NCI-H2029 (cell line): Measurements from ENCODE around the gene PRKG1.

Experiments
- DNase-seq: peaks from one replicate; lab custom pipeline; 2025; lab: John Stamatoyannopoulos, UW

PRKG1 gene

DNA sequence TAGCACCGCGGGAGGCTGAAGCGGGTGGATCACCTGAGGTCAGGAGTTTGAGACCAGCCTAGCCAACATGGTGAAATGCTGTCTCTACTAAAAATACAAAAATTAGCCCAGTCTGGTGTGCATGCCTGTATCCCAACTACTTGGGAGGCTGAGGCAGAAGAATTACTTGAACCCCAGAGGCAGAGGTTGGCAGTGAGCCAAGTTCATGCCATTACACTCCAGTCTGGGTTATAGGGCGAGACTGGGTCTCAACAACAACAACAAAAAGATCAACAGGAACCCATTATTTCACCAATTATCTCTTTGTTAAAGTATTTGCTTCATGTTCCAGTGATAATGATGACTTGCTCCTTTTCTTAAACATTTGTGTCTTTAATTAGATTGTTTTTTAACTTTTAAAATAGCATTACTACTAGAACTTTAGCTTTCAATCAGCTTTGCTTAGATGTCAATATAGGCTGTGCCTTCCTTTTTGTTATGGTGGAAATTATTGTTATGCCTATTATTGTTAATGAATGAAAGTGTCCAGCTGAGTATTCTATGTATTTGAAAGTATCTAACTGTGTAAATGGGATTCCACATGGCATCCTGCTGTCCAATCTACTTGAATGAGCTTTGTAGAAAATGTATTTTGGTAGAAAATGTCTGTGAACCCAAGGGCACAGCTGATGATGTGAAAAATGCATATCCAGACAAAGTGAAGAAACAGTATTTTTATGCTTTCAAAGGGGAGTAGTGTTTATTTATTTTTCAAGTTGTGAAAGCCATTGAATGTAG, 686.8 kb downstream of the PRKG1 start:
- no peak for DNase-seq

DNA sequence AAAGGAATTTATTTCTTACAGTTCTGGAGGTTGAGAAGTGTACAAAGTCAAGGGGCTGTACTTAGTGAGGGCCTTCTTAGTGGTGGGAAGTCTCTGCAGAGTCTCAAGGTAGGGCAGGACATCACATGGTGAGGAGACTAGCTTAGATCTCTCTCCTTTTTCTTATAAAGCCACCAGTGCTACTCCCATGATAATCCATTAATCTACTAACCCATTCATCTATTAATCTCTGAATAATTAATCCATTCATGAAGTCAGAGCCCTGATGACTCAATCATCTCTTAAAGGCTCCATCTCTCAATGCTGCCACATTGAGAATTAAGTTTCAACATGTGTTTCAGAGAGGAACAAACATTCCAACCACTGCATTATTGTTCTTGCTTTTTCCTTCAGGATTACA, 689.5 kb downstream of the PRKG1 start:
- DNase-seq = no peak

DNA sequence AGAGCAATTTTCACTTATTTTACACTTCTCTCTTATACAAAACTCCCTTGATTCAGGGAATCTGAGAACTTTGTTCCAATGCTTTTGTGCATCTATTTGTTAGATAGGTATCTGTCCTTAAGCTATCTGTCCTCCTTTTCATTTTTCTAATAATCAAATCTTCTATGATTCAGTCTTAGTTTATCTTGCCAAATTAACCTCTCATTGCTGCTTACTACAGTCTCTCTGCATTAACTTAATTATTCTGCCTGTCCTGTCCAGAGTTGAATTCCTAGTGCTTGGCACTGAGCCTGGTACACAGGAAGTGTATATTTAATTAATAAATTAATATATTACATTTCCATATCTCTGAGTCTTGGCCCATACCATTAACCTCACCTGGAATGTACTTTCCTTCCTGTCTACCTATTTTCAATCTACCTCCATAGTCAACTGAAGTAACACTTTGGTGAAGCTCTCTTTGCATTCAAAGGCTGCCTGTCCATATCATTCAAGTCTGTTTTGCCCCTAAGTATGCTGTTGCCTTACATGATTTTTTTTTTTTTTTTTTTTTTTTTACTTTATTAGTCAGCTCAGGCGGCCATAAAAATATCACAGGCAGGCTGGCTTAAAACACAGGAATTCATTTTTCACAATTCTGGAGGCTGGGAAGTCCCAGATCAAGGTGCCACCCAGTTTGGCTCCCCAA, 691.1 kb downstream of the PRKG1 start:
- DNase-seq = no peak

DNA sequence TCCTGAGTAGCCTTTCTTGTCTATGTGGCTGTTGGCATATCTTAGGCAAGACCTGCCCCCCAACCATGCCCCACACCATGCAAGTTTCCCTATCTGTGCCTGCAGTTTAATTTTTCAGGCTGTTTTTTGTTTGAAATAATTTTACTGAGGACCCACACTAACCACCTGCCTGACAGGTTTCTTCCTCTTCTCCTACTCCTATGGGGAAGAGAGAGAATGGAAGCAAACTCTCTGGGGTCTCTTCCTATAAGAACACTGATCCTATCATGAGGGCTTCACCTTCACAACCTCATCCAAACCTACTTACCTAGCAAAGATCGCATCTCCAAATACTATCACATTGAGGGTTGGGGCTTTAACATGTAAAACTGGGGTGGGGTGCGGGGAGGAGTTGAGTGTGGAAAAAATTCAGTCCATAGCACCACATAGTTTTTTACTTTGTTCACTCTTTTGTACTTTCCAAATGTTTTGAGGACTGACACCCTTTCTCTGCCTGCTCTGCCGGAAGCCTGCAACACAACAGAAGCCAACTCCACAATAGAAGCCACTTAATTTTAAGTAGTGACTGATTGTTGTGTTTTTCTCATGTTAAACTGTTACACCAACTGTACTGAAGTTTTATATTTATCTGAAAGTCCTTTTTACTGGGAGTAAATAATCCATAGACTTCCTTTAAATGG, 692.3 kb downstream of the PRKG1 start:
- no peak for DNase-seq

DNA sequence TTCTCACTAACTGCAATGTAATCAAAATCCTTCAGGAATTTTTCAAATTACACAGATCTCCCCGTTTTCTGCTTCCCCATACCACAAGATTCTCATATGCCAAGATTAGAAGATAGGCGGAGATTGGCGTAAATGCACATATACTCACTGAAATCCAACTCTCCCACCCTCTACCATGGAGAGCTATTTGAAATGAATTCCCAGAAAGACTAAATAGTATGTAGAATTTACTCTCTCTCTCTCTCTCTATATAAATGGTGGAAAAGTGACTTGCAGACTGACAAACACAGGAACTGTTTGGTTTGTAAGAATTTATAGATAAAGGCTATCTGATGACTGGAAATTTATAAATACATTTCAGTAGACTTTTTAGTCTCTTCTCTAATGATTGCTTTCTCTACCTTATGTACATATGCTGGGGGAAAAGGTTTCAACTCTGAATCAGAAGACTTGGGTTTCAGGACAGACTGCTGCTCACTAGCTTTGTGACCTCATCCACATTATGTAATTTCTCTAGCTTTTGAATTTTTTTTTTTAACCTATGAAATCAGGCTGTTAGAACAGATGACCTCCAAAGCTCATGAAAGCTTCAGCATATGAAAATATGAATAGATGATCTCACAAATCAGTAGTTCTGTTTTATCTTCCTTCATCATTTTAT, 692.9 kb downstream of the PRKG1 start:
- DNase-seq = no peak

DNA sequence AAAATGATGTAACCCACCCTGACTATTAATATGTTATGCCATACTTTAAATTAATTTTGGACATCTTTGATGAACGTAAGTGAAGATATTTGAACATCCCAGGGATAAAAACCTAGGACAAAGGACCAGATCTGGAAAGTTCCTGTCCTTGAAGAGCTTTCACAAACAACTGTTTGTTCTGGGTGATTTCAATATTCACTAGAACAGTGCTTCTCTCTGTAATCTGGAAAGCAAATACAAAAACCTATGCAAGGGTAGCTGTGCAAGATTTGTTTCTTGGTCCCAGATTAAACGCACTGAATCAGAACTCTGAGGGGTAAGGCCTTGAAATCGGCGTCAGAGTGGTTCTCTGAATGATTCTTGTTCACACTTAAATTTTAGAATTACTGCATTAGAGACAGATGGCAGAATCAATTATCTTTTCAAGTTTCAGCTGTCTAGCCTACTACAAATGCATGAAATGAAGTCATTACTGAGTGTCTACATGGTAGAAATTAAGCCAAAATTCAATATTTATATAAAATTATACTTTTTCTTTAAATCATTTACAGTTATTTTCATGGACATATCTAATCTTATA, 694.7 kb downstream of the PRKG1 start:
- no peak for DNase-seq

DNA sequence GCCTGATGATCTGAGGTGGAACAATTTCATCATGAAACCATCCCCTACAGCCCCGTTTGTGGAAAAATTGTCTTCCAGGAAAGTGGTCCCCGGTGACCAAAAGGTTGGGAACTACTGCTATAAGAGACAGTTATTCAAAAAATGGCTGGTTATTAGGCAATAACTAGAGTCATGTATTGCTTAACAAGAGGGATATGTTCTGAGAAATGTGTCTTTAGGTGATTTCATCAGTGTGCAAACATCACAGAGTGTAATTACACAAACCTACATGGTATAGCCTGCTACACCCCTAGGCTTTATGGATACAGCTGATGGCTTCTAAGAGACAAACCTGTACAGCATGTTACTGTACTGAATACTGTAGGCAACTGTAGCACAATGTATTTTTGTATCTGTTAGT, 696.4 kb downstream of the PRKG1 start:
- no peak for DNase-seq

DNA sequence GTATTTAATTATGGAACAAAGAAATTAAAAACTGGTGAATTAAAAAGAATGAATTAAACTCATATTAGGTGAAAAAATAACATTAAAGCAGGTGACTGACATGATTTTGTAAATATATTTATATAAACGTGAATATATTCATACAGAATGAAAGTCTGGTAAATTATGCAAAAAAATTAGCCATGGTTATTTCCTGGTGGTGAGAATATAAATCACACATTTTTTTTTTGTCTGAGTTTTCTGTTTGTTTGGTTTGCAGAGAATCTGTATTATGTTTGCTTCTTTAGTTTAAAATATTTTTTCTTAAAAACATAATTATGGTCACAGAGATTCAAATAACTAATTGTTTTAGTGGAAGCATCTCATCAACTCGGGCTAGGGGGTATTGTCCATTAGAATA, 698.1 kb downstream of the PRKG1 start:
- DNase-seq = no peak

DNA sequence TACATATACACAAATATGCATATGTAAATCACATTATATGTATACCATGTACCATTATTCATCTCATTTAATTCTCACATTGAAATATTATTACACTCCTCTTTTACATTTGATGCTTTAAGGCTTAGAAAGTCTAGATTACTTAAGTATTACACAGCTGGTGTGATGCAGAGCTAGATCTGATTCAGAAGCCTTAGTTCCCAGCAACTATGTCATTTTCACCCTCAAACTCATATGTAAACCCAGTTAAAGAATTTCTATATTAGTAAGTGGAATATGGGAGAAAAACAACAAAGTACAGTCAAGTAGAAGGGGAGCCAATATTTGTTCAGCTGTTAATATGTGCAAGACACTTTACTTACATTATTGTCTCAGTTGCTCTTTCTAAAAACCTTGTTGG, 699.4 kb downstream of the PRKG1 start:
- DNase-seq = no peak

DNA sequence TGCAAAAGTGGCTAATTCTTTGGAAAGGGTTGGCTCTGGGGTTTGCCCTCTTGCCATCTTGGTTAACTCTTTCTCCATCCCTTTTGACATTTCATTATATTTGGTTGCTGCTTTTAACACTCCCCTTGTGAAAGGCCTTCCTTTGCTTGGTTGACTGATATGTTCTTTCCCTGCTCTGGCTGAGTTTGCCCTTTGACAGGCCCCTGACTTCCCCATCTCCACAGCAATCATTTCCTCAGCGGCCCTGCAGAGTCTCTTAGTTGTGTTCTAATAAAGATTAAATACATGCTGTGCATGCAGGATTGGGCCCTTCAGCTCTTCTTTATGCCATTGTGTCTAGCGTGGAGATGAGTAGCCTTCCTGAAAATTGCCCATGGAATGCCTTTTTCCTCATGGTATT, 709.7 kb downstream of the PRKG1 start:
- DNase-seq = no peak

DNA sequence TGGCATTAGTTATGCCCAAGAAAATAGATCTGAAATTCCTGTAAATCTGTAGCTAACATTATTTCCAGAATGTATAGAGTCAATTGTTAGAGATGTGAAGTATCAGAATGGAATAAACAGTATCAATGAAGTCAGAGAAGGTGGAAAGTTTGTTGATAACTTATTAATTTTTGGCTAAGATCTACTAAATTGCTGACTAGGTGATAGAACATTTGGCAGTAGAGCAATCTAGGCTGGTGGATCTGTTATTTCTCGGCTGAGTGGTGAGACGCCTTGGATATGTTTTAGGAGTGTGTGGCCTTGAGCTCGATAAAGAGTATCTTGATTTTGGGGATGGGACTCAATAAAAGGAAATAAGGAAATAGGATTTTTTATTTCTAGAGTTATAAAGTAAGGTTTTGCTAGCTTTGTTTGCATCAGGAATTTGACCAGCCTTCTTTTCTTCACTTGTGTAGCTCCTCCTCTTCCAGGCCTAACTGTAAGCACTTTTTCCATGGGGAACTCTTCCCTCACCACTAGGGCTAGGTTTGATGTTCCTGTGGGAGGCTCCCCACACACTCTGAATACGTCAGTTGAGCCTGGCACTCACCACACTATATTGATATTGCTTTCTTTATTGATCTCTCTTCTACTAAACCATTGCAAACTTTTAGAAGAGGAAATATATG, 711.9 kb downstream of the PRKG1 start:
- no peak for DNase-seq

DNA sequence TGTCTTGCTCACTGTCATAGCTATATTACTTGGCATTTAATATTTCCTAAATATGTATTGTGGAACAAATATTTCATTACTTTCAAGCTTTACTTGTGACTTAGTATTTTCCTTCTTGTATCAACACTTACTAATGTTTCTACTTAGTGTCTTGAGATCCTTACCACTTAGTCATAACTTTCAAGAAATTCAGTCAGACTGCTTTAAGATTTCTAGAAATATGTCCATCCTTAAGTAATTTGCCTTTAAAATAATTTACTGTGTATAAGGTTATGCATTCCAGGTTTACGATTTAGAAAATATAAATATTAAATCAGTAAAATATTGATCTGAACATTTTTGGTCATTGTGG, 712.4 kb downstream of the PRKG1 start:
- no peak for DNase-seq

DNA sequence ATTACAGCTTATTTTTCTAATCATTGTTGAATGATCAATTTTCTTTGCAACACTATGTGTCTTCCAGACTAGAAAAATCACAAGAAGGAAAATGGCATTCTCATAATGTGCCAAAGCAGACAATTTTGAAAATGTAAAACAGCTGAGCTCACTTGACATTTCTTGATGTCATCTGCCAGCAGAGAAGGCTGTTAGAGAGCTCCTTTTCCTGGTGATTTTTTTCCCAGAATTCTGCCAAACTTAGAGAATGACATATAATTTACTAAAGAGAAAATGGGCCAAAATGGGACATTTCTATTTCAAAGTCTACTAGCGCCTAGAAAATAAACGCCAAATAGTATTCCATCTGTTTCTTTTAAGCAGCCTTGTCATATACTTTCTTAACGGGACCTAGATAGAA, 714.0 kb downstream of the PRKG1 start:
- no peak for DNase-seq

DNA sequence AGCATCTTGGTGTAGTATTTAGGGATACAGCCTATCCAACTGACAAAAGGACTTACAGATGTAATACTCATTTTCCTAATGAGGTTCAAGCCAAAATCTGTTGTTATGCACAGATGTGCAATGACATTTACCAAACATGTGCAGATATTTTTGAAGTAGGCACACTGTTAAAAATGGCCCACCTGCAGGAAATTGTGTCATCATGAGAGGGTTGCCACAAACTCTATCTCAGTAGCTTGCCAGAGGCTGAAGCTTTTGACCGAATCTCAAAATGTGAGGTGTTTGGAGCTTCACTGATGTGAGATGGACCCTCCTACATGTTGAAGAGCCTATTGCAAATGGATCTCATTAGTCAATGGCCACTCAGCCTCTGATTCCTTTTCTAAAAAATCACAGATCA, 714.8 kb downstream of the PRKG1 start:
- no peak for DNase-seq

DNA sequence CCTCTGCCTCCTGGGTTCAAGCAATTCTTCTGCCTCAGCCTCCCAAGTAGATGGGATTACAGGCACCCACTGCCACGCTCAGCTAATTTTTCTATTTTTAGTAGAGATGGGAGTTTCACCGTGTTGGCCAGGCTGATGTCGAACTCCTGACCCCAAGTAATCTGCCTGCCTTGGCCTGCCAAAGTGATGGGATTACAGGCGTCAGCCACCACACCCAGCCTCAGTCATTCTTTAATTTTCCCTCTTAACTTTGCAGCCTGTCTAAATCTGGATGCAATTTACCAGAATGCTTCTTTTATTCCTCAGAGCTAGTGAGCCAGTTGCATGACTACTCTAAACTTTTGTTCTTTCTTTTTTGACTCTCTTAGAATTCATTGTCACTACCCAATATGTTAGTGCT, 715.6 kb downstream of the PRKG1 start:
- DNase-seq = no peak

DNA sequence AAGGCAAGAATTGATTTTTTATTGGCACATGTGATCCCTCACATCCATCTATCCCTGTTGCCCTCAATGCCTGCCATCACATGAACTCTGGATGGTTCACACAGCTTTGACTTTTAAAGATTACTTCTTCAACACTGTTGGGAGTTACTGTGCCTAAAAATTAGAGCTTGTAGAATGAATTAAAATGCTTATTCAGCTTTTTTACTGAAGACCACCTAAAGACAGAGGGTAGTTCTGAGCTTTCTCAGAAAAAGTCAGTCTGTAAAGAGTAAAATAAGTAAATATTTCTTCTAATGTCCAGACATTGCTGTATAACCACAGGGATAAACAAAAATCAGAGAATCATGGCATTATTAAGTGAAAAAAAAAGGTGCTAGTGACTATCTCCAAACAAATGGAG, 718.4 kb downstream of the PRKG1 start:
- DNase-seq = no peak

DNA sequence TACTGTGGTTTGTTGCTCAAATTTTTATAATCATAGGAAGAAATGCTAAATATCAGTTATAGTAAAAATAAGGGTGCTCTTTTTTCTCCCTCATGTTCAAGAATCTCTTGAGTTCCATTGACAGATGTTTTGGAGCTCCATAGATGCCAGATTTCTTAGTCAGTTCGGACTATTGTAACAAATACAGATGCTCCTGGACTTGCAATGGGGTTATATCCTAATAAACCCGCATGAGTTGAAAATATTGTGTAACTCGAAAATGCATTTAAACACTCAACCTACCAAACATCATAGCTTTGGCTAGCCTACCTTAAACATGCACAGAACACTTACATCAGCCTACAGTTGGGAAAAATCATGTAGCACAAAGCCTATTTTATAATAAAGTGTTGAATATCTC, 725.8 kb downstream of the PRKG1 start:
- no peak for DNase-seq

DNA sequence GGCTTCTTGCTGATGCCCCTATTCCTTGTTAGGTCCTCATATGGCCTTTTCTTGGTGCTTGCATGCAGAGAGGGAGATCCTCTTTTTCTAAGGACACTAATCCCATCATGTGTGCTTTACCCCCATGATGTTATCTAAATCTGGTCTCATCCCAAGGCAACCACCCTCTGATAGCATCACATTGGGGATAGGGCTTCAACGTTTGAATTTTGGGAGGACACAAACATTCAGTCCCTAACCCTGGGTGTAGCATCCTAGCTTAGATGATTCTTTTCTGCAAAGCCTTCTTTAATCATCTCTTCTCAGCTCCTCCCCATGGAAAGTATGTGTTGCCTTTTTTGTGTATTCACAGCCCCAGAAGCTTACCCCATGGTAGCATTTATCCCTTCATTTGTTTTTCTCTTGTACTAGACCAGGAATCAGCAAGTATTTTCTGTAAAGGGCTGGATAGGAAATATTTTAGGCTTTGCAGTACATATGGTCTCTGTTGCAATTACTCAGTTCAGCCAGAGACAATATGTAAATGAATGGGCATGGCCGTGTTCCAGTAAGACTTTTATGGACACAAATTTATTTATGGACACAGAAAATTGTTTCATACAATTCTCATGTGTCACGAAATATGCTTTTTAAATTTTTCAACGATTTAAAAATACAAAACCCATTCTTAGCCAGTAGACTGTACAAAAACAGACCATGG, 726.6 kb downstream of the PRKG1 start:
- no peak for DNase-seq

DNA sequence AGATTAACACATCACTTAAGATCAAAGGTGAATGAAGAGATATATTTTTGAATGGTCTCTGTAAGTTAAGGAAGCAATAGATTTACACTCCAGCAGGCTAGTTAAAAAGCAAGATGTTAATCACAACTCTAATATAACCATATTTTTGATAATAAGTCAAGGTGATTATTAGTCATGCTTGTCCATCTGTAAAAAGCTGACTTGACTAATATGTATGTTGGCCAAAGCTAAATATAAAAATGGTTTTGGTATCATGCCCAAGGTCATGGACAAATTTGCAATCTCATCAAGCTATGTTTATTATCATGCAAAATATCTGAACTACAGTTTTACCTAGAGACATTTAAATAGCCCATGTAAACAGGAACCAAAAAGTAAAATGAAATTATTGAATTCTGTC, 727.7 kb downstream of the PRKG1 start:
- DNase-seq = no peak

DNA sequence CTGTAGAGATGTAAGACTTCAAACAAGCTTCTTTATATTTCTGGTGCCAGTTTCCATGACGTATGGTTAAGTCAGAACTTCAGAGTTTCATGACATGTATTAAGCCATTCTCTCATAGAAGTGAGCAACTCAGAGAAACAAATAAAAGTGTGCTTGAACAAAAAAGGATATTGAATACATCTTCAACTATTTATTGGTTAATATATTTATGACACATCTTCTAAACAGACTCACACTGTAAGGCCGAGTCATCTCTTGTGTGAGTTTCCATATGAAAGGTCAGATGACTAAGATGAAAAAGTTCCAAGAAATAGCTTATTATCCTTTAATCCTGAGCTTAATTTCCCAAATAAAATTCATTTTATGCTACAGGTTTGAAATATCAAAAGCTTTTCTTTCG, 730.6 kb downstream of the PRKG1 start:
- no peak for DNase-seq

DNA sequence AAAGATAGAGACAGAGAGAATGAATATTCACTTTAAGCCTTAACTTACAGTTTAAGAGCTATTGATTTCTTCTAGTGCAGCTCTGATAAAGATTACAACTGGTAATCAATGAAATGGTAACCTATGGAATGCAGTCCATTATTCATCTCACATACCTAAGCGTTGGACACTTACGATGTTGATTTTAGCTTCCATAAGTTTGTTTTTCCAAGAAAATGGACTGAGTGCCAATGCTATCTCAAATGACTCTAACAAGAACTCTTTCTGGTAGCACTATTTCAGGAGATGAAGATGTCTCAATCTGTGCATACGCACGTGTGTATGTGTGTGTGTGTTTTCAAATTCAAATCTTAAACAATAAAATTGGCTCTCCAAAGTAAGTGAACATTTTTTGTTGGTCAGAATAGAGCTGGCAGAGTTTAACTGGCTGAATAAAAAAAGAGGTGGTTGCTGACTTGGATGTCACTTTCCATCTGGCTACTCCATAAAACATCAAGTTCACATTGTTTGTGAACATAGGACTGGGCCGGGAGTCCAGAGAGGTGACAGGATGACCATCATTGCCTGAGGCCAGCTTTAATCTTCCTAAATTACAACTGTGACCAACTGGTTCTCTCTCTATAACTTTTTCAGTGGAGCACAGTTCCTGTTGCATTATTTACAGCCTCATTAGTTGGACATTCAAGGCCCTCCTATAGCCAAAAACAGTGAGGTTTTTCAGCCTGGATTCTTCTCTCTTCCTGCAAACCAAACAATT, 732.0 kb downstream of the PRKG1 start:
- no peak for DNase-seq
